HG02678 (cell line): ENCODE results near the gene ERCC1.

ENCODE experiments used
- ATAC-seq: cut with Tn5 transposase; IDR thresholded peaks from one replicate; pipeline ENCODE4 v1.9.1; 2021; ENCODE audit warnings: mild to moderate bottlenecking, moderate library complexity; ENCODE audit not compliant: unreplicated experiment

ERCC1 gene

GRCh38 chr19:45423589-45424190, at the start of gene ERCC1:
TSS of gene ERCC1 (minus strand) at chr19:45423917. CDS start at chr19:45423374, 543 bp downstream.
- ATAC-seq, result peak; percentile 70

DNA sequence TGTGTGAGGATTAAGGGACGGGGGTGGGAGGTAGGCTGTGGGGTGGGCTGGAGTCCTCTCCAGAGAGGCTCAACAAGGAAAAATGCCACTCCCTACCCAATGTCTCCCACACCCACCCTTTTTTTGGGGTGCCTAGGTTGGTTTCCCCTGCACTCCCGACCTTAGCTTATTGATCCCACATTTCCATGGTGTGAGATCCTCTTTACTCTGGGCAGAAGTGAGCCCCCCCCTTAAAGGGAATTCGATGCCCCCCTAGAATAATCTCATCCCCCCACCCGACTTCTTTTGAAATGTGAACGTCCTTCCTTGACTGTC, 49.6 kb upstream of the ERCC1 start:
- no peak for ATAC-seq

- ATAC-seq, result no peak
Measured at GRCh38 chr19:45472563-45473366, 49.0 kb upstream of the ERCC1 start.

GRCh38 chr19:45471931-45472562, 48.3 kb upstream of the ERCC1 start:
- ATAC-seq, result no peak

DNA sequence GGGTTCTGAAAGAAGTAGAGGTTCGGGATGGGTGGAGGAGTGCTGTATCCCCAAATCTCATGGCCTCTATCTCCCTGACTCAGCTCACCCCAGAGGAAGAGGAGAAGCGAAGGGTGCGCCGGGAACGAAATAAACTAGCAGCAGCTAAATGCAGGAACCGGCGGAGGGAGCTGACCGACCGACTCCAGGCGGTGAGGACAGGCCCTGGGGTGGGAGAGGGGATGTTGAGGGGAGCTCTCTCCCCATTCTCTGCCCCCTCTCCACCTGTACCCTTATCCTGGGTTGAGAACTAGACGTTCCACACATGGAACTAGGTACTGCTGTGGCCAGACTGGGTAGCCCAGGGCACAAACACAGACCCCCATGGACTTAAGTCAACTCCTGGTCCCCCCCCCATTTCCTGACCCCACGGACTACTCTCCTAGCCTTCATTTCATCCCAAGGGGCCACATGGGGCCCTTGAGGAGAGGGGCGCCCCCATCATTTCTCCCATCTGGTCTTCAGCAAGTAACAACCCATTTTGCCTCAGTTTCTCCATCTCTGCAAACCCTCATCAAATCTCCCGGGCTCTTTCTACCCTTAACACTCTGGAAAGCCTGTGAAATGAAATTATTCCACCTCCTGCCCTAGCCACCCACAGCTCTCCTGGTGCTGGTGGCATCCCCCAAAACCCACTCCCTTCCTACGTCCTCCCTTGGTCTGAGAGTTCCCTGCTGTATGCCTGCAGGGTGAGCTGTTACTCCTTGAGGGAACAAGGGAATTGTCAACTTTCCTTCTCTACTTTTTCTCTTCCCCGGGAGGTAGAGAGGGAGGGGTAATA, 47.6 kb upstream of the ERCC1 start:
- no peak for ATAC-seq

DNA sequence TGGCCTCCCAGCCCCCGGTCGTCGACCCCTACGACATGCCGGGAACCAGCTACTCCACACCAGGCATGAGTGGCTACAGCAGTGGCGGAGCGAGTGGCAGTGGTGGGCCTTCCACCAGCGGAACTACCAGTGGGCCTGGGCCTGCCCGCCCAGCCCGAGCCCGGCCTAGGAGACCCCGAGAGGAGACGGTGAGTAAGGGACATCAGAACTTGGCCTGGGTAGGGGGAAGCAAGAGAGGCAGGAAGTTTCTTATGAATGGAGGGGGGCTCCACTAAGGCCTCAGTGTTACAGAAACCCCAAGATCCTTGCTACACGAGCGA, 47.0 kb upstream of the ERCC1 start:
- no peak for ATAC-seq

DNA sequence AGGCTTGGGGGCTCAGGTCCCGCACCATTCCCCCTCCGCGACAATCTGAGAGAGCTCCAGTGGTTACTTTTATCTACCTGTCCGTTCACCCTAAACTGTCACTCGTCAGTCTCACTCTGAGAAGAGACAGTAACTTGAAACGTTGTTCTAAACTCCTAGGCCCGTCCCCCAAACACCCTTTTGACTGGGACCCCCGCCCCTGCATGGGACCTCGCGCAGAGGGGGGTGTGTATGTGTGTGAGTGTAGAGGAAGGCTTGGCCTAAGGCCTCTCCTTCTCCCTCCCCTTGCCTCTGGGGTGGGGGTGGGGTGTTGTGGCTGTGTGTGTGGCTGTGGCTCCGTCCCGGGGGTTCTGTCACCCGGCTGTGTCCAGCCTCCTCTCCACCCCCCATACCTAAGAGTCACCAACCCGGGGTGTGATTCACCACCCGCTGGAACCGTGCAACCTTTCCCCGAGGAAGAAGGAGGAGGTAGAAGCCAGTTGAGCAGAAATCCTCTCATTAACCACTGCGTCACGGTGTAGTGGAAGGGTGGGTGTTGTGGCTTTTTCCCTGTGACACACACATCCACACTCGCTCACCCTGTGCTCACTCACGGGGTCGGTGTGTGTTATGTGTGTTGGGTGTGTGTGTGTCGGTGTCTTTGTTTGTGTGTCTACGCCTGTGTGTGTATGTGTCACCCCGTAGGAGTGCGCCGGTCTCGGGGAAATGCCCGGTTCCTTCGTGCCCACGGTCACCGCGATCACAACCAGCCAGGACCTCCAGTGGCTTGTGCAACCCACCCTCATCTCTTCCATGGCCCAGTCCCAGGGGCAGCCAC, 46.4 kb upstream of the ERCC1 start:
- no peak for ATAC-seq

- ATAC-seq, result peak; percentile 70
Measured at GRCh38 chr19:45469132-45469944, 45.6 kb upstream of the ERCC1 start.

DNA sequence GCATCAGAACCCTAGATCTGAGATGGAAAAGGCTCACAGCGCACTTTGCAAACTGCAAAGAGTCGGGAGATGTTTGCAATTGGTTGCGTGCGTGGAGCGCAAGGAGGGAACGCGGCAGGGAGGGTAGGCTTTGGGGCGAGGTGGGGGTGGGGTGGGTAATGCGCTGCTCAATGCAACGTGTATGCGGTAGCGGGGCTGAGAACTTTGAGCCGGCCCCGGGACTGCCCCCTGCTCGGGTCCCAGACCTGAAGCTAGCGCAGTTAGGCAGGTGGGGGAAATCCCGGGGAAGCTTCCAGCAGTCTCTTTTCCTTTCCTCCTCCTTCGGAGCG, 45.0 kb upstream of the ERCC1 start:
- ATAC-seq, result peak; percentile 11

- no peak for ATAC-seq
Measured at GRCh38 chr19:45468159-45468651, 44.5 kb upstream of the ERCC1 start.

DNA sequence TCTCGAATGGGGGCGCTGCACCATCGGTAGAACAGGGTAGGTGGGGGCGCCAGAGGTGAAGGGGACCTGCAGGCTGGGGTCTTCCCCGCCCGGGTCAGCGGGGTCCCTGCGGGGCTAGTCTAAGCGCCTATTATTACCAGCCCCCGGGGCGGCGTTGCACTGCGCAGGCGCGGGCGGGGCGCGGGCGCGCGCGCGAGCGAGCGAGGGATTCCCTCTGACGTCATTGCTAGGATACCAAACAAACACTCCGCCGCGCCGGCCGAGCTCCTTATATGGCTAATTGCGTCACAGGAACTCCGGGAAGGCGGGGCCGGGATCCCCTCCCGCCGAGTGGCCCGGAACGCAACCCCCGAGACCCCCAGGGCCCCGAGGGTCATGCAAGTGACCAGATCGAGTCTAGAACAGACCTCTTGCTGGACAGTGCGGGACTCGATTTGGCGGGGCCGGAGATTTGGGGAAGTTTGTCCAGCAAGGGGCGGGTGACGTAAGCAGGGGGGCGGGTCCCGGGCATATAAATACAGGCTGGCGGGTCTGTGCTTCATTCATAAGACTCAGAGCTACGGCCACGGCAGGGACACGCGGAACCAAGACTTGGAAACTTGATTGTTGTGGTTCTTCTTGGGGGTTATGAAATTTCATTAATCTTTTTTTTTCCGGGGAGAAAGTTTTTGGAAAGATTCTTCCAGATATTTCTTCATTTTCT, 43.9 kb upstream of the ERCC1 start, which contains the start of gene FOSB:
TSS of gene FOSB (plus strand) at position 541 of the 703 bp plus-strand sequence. CDS start 591 bp downstream, outside the sequence.
- ATAC-seq, result peak; percentile 50

GRCh38 chr19:45467115-45467455, 43.4 kb upstream of the ERCC1 start:
- ATAC-seq, result no peak

DNA sequence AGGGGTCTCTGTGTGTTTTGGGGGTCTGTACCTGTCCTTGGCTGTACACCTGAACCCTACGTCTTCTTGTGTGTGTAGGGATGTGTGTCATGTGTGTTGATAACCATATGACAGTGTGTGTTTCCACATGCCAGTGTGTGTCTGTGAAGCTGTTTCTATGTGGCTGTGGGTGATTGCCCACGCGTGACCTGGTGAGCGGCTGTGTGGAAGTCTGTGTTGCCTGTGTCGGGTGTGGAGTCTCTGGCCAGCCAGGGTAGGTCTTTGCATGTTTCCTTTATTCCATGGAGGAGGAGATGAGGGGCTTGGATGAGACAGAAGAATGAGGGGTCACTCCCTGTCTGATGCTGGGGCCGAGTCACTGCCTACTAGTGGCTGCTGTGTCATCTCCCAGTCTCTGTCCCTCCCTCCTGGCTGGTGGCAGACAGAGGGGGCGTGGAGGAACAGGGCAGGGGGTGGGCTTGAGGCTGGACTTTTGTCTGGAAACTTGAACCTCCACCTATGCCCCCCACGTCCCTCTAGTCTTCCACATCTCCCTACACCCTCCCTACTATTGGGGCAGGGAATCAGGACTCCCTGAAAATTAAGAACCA, 41.2 kb upstream of the ERCC1 start:
- ATAC-seq, result no peak

DNA sequence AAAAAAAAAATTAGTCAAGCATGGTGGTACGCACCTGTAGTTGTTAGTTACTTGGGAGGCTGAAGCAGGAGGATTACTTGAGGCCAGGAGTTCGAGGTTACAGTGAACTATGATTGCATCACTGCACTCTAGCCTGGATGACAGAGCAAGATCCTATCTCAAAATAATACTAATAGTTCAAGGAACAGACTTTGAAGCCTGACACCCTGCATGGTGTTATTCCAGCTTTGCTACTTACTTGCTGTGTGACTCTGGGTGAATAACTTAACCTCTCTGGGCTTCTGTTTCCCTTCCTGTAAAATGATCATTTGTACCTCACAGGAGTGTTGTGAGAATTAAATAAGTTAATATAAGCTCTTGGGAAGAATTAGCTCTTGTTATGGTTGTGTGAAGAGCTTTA, 40.6 kb upstream of the ERCC1 start:
- ATAC-seq, result no peak

DNA sequence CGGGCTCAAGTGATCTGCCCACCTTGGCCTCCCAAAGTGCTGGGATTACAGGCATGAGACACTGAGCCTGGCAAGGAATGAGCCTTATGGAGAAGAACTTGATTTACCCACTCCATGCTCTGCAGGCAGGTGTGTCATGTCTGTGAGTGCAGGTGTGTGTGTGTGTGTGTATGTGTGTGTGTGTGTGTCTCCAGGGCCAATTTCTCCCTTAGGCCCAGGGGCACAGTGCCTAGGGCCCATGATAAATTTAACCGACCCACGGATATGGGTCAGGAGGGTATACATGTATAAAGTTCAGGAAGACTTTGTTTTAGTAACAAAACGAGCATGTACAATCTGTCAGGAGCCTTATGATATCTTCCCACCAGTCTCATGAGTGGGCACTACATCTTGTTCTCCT, 39.5 kb upstream of the ERCC1 start:
- no peak for ATAC-seq

DNA sequence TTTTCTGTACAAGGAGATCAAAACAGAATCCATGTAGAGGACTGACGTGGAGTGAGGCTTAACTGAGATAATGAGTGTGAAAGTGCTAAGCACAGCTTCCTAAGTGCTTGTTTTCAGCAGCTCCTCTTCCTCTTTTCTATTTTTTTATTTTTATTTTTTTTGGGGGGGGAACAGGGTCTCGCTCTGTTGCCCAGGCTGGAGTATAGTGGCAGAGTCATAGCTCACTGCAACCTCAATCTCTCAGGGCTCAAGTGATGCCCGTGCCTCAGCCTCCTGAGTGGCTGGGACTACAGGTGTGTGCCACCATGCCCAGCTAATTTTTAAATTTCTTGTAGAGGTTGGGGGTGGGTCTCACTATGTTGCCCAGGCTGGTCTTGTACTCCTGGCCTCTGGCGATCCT, 38.5 kb upstream of the ERCC1 start:
- no peak for ATAC-seq

DNA sequence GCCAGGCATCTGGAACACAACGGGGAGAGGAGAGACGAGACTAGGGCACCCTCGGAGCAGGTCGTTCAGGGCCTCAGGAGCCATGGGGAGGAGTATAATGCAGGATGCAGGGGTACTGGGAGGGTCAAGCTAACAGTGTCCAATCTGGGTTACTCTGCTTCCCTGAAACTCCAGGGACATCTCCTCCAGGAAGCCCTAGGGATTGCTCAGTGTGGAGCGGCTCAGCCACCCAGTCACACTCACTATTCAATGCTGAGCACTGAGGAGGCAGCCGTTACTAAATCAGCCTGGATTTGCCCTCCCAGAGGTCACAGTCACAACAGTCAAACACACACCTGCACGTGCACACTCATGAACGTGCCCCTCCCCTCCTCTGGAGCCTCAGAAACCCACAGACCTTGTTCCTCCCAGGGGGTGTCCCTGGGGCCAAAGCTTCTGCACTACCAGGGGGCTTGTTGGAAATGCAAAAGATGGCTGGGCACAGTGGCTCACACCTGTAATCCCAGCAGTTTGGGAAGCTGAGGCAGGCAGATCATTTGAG, 37.2 kb upstream of the ERCC1 start:
- no peak for ATAC-seq

GRCh38 chr19:45457776-45458175, 34.1 kb upstream of the ERCC1 start:
- no peak for ATAC-seq

- no peak for ATAC-seq
Measured at GRCh38 chr19:45456500-45456815, 32.7 kb upstream of the ERCC1 start.
